NT2/D1 (cell line): ENCODE results near the gene FOXO6.

Source experiments
- DNase-seq: peaks from one replicate; pipeline ENCODE4 v3.0.0-alpha.2; 2011; ENCODE audit warnings: low read depth, low spot score
- H3K27me3 ChIP-seq: 2 replicates; pipeline ENCODE4 v1.6.0; 2011; ENCODE audit warnings: mild to moderate bottlenecking; ENCODE audit not compliant: insufficient read length, insufficient read depth
- H3K36me3 ChIP-seq: 2 replicates; pipeline ENCODE4 v1.6.1; 2011; ENCODE audit warnings: mild to moderate bottlenecking, low read length, mixed read lengths; ENCODE audit not compliant: insufficient read depth, insufficient read length
- H3K4me1 ChIP-seq: 2 replicates; pipeline ENCODE4 v1.5.1; 2011; ENCODE audit not compliant: insufficient read depth, insufficient read length
- H3K4me3 ChIP-seq: 2 replicates; pipeline ENCODE4 v1.5.1; 2011; ENCODE audit warnings: low read depth; ENCODE audit not compliant: insufficient read length
- H3K9ac ChIP-seq: 2 replicates; pipeline ENCODE4 v1.6.0; 2011; ENCODE audit warnings: low read depth; ENCODE audit not compliant: insufficient read length
- H3K9me3 ChIP-seq: 2 replicates; pipeline ENCODE4 v1.5.1; 2011; ENCODE audit warnings: mild to moderate bottlenecking, low read length; ENCODE audit not compliant: insufficient read depth
- SUZ12 ChIP-seq: IDR thresholded peaks from 2 replicates; pipeline ENCODE4 v1.6.1; 2011; ENCODE audit not compliant: insufficient read length, insufficient read depth; ENCODE audit errors: extremely low read depth
- YY1 ChIP-seq: IDR thresholded peaks from 2 replicates; pipeline ENCODE4 v1.6.1; 2011; ENCODE audit not compliant: insufficient read length, insufficient read depth
- ZNF274 ChIP-seq: IDR thresholded peaks from 2 replicates; pipeline ENCODE4 v1.6.1; 2011; ENCODE audit warnings: mild to moderate bottlenecking, low read depth, low read length

FOXO6 gene

DNA sequence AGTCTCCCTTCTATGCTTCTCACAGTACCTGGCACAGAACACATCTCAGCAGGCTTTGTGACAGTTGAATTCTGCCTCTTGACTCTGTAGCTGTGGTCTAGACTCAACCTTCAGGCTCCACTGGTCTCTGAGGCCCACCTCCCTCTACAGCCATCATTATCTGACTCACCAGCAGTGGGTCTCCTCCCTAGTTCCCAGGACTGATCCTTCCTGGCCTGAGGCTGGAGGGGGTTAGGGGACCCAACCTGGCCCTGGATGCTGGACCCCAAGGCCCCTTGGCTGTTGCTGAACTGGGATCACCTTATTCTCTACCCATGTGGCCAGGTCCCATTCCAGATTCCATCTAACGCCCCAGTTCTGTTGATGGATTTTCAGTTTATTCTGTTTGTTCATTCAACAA, 43.1 kb upstream of the FOXO6 start:
- H3K4me1 ChIP-seq = peaks cover 18% of the 10 kb centered on the region
- TF ChIP-seq ZNF274 (no peak), SUZ12 (no peak), YY1 (no peak)
- peaks cover 14% of the 10 kb centered on the region for H3K27me3 ChIP-seq
- H3K9me3 ChIP-seq = no peaks in the 10 kb centered on the region
- no peak overlapping the region for H3K4me3 ChIP-seq
- no peak for DNase-seq
- no peak overlapping the region for H3K9ac ChIP-seq
- no peaks in the 10 kb centered on the region for H3K36me3 ChIP-seq

DNA sequence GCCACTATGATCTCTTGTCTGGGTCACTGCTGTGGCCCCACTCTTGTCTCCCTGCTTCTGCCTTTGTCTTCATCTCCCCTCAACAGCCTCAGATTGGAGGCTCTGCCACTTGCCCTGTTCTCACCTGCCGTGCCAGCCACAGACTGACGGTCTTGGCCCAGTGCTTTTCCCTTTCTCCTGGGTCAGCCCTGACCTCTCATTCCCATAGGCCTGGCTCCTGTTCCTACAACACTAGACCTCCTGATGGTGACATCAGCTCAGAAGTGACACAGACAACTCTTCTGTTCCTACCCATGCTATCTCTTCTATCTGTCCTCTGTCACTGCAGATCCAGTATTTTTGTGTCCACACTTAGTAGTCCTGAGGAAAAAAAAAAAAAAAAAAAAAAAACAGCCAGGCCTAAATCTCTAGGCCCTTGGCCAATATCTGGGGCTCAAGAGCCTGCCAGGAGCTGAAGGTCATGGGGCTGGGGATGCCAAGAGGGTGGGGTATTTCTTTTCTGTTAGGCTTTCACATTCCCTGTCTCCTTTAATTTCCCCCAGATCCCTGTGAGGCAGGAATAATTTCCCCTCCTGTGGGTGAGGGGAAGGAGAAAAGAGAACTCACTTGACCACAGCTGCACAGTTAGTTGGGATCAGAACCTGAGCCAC, 42.0 kb upstream of the FOXO6 start:
- H3K4me1 ChIP-seq = peaks cover 18% of the 10 kb centered on the region
- no peak overlapping the region for H3K4me3 ChIP-seq
- no peak for DNase-seq
- H3K9me3 ChIP-seq = no peaks in the 10 kb centered on the region
- no peak overlapping the region for H3K9ac ChIP-seq
- TF ChIP-seq YY1 = no peak
- no peak for TF ChIP-seq ZNF274
- no peak for TF ChIP-seq SUZ12
- peaks cover 11% of the 10 kb centered on the region for H3K27me3 ChIP-seq
- no peaks in the 10 kb centered on the region for H3K36me3 ChIP-seq

DNA sequence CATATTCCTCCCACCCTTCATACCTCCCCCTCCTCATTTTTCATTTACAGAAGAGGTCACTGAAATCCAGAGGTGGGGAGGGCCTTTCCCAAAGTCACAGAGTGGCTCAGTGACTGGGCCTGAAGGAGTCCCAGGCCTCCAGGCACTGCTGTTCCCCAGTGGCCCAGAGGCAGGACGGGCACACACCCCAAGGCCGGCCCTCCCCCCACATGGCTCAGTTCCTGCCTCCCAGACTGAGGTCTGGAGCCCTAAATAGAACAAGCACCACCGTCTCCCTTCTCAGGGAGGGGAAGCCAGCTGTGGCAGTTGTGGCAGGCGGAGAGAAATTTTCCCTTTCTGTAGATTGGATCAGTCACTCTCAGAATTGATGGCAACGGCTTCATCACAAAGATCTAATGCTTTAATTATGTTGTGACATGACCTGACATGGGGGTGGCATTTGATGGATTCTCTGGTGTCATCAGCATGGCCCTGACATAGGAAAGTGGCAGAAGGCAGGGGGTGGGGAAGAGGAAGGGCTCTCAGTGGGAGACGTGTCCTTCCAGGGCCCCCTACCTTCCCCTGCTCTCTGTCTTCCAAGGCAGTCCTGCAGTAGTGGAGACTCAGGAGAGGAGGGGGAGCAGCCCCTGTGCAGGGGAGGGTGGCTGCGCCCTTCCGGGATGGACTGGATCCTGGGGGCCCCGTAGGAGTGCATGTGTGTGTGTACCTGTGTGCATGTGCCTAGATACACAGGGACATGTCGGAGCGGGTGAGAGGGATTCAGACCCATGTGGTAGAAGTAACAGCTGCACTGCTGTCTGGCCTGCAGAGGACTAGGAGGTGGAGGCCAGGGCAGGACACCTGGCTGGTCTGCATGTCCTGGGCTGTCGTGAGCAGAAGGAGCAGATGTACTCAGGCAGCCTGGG, 41.2 kb upstream of the FOXO6 start:
- peaks cover 15% of the 10 kb centered on the region for H3K4me1 ChIP-seq
- no peak overlapping the region for H3K9ac ChIP-seq
- DNase-seq = no peak

DNA sequence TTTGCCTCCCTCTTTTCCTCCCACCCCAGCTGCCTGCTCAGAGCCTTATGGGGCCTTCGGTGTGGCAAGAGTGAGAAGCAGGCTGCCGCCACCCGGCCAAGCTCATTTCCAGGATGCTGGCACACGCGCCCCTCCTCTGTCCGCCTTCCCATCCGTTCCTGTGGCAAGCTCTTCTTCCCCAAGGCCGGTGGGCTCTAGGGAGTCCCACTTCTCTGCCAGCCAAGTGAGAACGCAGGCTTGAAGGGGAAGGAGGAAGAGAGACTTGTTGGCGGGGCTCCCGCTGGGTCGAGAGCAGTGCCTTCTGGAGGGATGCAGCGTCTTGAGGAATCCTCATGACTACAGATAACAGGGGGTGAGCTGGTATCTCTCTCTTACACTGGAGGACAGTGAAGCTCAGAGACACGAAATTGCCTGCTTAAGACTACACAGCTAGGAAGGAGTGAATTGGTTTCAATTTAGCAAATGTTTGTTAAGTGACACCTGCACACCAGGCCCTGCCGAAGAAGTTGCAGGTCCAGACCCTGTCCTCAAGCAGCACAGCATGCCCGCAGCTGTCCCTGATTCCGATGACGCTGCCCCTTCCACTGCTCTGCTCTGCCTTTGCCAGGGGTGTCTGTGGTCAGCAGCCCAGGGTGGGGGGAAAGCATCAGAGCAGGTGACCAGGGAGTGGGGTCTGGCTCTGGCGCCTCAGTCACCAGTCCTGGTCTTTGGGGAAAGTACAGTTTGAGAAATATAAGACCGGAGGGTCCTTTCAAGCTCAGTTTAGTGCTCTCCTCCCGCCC, 40.1 kb upstream of the FOXO6 start:
- Histone ChIP-seq H3K36me3 (no peaks in the 10 kb centered on the region), H3K27me3 (peaks cover 7% of the 10 kb centered on the region), H3K4me3 (no peak overlapping the region), H3K9ac (peak overlapping the region; percentile 11), H3K9me3 (no peaks in the 10 kb centered on the region), H3K4me1 (peaks cover 15% of the 10 kb centered on the region)
- DNase-seq = no peak
- TF ChIP-seq YY1 = no peak
- TF ChIP-seq SUZ12 = no peak
- TF ChIP-seq ZNF274 = no peak

More for the DNA sequence above, 41.2 kb upstream of the FOXO6 start:
- TF ChIP-seq ZNF274 (no peak), YY1 (no peak), SUZ12 (no peak)
- no peak overlapping the region for H3K4me3 ChIP-seq
- H3K36me3 ChIP-seq = no peaks in the 10 kb centered on the region
- H3K9me3 ChIP-seq = no peaks in the 10 kb centered on the region
- H3K27me3 ChIP-seq = peaks cover 7% of the 10 kb centered on the region

DNA sequence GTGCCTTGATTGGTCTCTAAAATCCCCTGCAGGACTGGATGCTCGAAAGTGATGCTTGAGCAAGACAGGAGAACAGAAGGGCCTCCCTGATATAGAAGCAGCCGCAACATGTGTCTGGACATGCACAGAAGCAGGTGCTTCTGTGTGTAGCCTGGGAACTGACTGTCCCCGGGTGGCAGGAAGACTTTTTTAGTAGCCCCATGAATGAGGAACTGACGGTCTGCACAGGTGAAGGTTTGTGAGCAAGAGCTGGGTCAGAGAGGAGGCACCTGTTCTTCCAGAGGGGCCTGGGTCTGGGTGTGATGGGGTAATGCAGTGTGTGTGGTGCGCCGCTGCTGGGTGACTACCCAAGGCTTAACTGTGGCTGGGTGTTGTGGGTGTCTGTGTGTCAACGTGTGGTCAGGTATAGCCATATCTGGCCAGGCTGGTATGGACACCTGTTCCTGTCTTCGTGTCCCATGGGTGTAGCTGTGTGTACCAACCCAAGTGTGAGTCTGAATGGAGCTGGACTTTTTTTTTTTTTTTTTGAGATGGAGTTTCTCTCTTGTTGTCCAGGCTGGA, 39.1 kb upstream of the FOXO6 start:
- TF ChIP-seq SUZ12 = no peak
- no peak for TF ChIP-seq YY1
- no peak for TF ChIP-seq ZNF274
- no peak for DNase-seq
- no peaks in the 10 kb centered on the region for H3K9me3 ChIP-seq

DNA sequence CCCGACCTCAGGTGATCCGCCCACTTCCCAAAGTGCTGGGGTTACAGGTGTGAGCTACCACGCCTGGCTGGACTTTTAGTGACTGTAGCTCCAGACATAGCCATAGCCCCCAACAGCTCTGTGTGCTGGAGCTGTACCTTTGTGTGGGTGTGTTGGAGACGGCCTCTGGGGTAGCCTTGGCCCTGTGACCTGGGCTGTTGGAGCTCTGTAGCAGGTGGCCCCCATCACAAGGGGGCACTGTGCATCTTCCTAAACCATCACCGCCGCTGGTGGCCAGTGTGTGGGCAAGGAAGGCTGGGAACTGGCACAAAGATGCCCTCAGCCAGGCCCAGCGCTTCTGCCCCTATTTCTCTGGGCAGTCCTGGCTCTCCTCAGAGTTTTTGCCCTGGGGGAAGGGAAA, 38.4 kb upstream of the FOXO6 start:
- no peak overlapping the region for H3K9ac ChIP-seq
- H3K4me3 ChIP-seq = no peak overlapping the region
- no peaks in the 10 kb centered on the region for H3K9me3 ChIP-seq
- H3K27me3 ChIP-seq = peaks cover 7% of the 10 kb centered on the region
- DNase-seq = peak; percentile 43
- TF ChIP-seq SUZ12 (no peak), ZNF274 (no peak), YY1 (no peak)
- no peaks in the 10 kb centered on the region for H3K36me3 ChIP-seq
- peaks cover 15% of the 10 kb centered on the region for H3K4me1 ChIP-seq

More for the DNA sequence above, 39.1 kb upstream of the FOXO6 start:
- Histone ChIP-seq H3K36me3 (no peaks in the 10 kb centered on the region), H3K4me1 (peaks cover 15% of the 10 kb centered on the region), H3K27me3 (peaks cover 7% of the 10 kb centered on the region), H3K4me3 (no peak overlapping the region), H3K9ac (no peak overlapping the region)
